ENCODE measurements around the gene TBC1D22A.

DNA sequence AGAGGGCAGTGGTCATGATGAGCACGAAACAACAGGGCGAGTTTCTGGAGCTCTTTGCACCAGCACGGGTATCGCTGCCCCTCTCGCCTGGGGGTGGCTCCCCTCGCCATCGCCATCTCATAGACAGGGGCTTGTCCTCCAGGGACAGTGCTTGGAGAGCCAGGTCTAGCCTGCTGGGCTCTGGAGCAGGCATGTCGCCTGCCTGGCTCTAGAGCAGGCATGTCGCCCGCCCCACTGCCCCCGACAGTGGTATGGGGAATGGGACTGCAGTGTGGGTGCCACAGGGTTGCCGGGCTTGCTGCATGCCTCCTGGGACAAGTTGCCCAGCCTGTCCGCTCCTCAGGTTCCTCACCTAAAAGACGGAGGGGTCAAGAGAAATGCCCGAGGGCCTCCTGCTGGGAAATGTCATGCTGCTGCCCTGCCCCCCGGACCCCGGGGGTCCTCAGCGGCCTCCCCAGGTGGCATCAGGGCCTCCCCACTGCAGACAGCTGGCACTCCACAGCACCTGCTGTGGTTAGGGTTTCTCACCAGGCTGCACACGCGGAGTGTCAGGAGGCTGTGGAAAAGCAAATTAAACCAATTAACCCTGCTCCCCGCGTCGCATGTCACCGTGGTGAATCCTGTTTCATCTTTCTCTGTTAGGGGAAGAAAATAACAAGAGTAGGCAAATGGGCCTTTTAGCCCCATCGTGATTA lies 403.0 kb downstream of the TBC1D22A start:
- TF ChIP-seq, protein P1, sequence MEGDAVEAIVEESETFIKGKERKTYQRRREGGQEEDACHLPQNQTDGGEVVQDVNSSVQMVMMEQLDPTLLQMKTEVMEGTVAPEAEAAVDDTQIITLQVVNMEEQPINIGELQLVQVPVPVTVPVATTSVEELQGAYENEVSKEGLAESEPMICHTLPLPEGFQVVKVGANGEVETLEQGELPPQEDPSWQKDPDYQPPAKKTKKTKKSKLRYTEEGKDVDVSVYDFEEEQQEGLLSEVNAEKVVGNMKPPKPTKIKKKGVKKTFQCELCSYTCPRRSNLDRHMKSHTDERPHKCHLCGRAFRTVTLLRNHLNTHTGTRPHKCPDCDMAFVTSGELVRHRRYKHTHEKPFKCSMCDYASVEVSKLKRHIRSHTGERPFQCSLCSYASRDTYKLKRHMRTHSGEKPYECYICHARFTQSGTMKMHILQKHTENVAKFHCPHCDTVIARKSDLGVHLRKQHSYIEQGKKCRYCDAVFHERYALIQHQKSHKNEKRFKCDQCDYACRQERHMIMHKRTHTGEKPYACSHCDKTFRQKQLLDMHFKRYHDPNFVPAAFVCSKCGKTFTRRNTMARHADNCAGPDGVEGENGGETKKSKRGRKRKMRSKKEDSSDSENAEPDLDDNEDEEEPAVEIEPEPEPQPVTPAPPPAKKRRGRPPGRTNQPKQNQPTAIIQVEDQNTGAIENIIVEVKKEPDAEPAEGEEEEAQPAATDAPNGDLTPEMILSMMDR (IDR thresholded peaks at IDR 0.05; ENCODE audit: low read depth, low read length, missing input control): no peak
- TF ChIP-seq EGR1 (IDR thresholded peaks at IDR 0.05; ENCODE audit: low read depth in 2 of 2): no peak
- TF ChIP-seq, protein P2, sequence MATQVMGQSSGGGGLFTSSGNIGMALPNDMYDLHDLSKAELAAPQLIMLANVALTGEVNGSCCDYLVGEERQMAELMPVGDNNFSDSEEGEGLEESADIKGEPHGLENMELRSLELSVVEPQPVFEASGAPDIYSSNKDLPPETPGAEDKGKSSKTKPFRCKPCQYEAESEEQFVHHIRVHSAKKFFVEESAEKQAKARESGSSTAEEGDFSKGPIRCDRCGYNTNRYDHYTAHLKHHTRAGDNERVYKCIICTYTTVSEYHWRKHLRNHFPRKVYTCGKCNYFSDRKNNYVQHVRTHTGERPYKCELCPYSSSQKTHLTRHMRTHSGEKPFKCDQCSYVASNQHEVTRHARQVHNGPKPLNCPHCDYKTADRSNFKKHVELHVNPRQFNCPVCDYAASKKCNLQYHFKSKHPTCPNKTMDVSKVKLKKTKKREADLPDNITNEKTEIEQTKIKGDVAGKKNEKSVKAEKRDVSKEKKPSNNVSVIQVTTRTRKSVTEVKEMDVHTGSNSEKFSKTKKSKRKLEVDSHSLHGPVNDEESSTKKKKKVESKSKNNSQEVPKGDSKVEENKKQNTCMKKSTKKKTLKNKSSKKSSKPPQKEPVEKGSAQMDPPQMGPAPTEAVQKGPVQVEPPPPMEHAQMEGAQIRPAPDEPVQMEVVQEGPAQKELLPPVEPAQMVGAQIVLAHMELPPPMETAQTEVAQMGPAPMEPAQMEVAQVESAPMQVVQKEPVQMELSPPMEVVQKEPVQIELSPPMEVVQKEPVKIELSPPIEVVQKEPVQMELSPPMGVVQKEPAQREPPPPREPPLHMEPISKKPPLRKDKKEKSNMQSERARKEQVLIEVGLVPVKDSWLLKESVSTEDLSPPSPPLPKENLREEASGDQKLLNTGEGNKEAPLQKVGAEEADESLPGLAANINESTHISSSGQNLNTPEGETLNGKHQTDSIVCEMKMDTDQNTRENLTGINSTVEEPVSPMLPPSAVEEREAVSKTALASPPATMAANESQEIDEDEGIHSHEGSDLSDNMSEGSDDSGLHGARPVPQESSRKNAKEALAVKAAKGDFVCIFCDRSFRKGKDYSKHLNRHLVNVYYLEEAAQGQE (IDR thresholded peaks at IDR 0.05): no peak
